Left ventricle myocardium inferior (tissue), 1 donor: ENCODE measurements around the gene TRIM8. TPM values are rescaled to one million over a fixed set of nuclear protein-coding genes. Genes with fewer than 3 reads are reported as not detected.

Experiments
- DNase-seq: peaks from one replicate; pipeline ENCODE4 v3.0.0-alpha.2; 2020
- H3K27ac ChIP-seq: fragments of 200-600 bp; replicated peaks from 2 replicates; pipeline ENCODE4 v1.8.0; 2021
- H3K27me3 ChIP-seq: fragments of 200-600 bp; 2 replicates; pipeline ENCODE4 v1.8.0; 2021; ENCODE audit warnings: low read depth
- H3K36me3 ChIP-seq: fragments of 200-600 bp; 2 replicates; pipeline ENCODE4 v1.8.0; 2021
- H3K4me1 ChIP-seq: fragments of 200-600 bp; 2 replicates; pipeline ENCODE4 v1.8.0; 2021
- H3K4me3 ChIP-seq: fragments of 200-600 bp; 2 replicates; pipeline ENCODE4 v1.8.0; 2021; ENCODE audit warnings: mild to moderate bottlenecking, moderate library complexity
- H3K9me3 ChIP-seq: fragments of 200-600 bp; replicated peaks from 2 replicates; pipeline ENCODE4 v1.8.0; 2021
- intact Hi-C: fragments of 100-400 bp; cut with micrococcal nuclease; formaldehyde crosslinking; loops from one replicate; pipeline ENCODE4 v1.11.0; 2022
- total RNA-seq: library from RNA; stranded (reverse); fragmentation: NEBNext Ultra II Directional; extraction: Animal tissue kit (Norgen Biotek cat#: 25700); gene quantifications from one replicate; pipeline ENCODE4 v1.2.1, GENCODE V29; 2021
- TF ChIP-seq, protein P1 (sequence below): fragments of 200-600 bp; IDR thresholded peaks from 2 replicates; pipeline ENCODE4 v1.8.0; 2021; ENCODE audit warnings: antibody characterized with exemption, mild to moderate bottlenecking, borderline replicate concordance
- donor health status: DM: no; HTN: yes; CAD: no; lungs with severe emphysema.

The TRIM8 gene
- total RNA-seq, 1 donor from 2014 or later: 95.1 TPM

DNA sequence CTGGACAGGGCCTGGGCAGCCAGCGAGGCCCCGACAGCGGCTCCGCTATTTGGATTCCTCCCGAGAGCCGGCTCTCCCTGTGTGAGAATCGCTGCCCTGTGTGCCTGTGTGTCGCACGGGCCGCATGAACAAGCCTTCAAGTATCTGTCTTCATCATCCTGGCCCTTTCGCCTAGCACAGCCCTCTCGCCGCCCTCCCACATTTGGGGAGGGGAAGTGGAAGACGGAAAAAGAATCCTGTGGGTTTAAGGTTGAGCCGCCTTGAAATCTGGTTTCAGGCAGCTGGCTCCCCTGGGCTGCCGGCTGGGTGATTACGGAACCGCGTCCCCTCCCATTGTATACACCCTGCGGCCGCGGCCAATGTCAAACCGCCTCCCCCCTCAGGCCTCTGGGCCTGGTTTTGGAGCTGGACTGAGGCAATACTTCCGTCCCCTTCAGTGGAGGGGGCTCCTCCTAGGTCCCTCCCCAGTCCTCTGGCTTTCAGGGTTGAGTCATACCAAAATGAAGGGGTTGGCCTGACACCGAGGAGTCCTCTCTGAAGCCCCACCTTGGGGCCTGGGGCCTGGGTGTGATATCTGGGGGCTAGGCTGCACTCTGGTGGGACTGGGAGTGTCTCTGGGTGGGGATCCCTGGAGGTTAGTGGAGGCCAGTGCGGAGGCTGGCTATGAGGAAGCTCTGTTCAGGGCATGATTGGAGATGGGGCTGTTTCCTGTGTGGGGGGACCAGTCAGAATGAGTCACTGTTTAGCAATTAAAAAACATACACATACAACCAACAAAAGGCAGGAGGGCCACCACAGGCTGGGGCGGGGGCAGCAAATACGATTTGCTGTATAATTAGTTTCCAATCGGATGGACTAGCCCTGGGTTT, 1.7 kb downstream of the TRIM8 start:
- intact Hi-C loops: no loop called here
- peak overlapping the region; percentile 82 for H3K4me3 ChIP-seq
- TF ChIP-seq, protein P1, sequence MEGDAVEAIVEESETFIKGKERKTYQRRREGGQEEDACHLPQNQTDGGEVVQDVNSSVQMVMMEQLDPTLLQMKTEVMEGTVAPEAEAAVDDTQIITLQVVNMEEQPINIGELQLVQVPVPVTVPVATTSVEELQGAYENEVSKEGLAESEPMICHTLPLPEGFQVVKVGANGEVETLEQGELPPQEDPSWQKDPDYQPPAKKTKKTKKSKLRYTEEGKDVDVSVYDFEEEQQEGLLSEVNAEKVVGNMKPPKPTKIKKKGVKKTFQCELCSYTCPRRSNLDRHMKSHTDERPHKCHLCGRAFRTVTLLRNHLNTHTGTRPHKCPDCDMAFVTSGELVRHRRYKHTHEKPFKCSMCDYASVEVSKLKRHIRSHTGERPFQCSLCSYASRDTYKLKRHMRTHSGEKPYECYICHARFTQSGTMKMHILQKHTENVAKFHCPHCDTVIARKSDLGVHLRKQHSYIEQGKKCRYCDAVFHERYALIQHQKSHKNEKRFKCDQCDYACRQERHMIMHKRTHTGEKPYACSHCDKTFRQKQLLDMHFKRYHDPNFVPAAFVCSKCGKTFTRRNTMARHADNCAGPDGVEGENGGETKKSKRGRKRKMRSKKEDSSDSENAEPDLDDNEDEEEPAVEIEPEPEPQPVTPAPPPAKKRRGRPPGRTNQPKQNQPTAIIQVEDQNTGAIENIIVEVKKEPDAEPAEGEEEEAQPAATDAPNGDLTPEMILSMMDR: peak; percentile 7
- H3K27me3 ChIP-seq: no peaks in the 10 kb centered on the region
- peak overlapping the region; percentile 99 for H3K27ac ChIP-seq
- H3K36me3 ChIP-seq: no peaks in the 10 kb centered on the region
- peak; percentile 89 for DNase-seq
- no peaks in the 10 kb centered on the region for H3K9me3 ChIP-seq
- H3K4me1 ChIP-seq: peaks cover 84% of the 10 kb centered on the region

DNA sequence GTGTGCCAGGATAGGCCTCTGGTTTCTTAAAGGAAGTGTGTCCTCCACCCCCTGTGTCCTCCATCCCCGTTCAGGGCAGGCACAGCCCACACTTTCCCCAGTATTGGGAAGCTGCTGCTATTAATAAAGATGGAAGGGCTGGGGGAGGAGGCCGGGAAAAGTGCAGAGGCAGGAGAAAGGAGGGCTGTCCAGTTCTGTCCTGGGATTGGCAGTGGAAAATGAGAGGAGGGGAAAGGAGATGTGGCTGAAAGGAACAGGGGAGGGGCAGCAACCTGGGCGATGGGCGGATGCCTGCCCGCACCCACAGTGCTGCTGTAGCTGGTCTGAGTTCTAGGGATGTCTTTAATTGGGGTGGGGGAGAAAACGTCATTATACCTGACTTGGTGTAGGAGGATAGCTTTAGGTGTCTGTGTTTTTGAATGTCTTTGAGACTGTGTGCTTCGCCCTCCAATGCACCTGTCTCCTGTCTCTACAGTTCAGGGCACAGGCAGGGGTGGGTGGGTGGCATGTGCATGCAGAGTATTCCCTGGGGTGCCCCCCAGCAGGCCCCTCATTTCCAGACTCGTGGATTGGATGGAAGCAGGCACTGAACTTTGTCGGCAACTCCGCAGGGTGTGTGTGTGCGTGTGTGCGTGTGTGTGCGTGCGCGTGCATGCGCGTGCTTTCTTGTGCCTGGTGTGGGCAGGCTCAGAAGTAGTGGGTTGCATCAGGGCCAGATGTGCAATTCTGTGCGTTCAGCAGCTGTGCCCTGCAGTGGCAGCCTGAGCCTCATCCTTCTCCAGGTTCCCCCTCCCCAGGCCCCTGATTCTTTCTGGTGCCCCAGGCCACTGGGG, 2.5 kb downstream of the TRIM8 start:
- H3K4me1 ChIP-seq: peaks cover 87% of the 10 kb centered on the region
- intact Hi-C loops: no loop called here
- TF ChIP-seq, protein P1: no peak
- no peak for DNase-seq
- peak overlapping the region; percentile 99 for H3K27ac ChIP-seq
- H3K27me3 ChIP-seq: no peaks in the 10 kb centered on the region
- no peaks in the 10 kb centered on the region for H3K9me3 ChIP-seq
- no peaks in the 10 kb centered on the region for H3K36me3 ChIP-seq
- peak overlapping the region; percentile 82 for H3K4me3 ChIP-seq

DNA sequence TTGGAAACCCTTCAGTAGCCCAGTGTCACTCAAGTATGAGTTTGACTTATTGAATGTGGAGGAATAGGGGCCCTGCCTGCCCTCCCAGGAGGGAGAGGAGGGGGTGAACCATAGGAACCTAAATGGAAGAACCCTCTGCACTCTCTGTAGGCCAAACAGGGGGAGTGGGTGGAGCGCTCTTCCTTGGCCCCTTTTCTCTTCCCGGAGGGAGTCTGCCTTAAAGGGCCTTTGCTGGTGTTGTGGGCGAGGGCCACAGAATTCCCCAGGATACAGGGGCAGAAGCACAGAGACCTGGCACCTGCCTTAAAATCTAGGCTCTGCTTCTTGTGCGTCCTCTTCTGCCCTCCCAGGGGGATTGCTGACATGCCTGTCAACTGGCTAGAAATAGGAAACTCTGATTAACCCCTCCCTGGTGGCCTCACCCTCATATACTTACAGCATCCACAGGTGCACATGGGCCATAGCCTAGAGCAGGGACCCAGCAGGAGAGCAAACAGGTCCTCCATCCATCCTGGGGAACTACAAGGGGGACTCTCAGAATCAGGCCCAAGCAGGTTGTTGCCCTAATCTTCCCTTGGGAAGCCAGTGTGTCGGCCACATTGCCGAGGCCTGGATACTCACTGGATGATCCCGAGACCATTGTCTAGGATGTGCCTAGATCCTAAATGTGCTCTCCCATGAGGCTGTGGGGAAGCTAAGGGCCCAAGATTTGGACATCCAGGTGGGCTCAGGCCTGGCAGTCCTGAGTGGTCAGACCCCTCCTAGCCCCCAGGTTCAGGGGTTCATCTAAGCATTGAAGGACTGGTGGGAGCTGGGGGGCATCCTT, 3.4 kb downstream of the TRIM8 start:
- Histone ChIP-seq H3K9me3 (no peaks in the 10 kb centered on the region), H3K27me3 (no peaks in the 10 kb centered on the region), H3K4me3 (peak overlapping the region; percentile 82), H3K27ac (peak overlapping the region; percentile 99), H3K36me3 (no peaks in the 10 kb centered on the region), H3K4me1 (peaks cover 91% of the 10 kb centered on the region)
- intact Hi-C loops: no loop called here
- TF ChIP-seq, protein P1: no peak
- DNase-seq: no peak

DNA sequence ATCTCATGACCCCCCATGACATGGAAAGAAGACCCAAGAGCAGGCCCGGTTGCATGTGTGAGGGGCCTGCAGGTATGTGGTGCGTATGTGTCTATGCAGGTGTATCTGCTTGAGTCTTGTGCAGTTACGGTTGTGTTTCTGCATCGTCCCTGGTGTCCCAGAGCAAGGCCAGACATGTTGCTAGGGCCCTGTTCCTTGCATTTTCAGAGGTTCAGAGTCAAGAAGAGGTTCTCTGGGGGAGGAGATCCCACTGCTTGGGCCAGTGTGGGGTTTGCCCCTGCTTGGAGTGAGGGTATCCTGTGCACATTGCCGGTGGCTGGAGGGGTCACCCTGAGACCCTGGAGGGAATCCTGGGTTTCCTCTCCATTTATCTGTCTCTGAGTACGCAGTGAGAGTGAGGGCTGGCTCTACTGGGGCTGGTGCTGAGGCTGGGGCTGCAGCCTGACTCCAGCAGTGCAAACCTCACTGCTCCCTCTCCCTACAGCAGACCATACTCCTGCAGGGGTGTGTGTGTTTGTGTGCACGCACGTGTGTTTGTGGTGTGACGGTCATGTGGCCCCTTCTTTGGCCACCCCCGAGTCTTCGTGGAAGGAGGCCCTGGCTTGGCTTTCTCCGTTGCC, 4.1 kb downstream of the TRIM8 start:
- peaks cover 7% of the 10 kb centered on the region for H3K36me3 ChIP-seq
- TF ChIP-seq, protein P1: no peak
- no peaks in the 10 kb centered on the region for H3K27me3 ChIP-seq
- H3K4me1 ChIP-seq: peaks cover 95% of the 10 kb centered on the region
- no peak for DNase-seq
- peak overlapping the region; percentile 82 for H3K4me3 ChIP-seq
- no peaks in the 10 kb centered on the region for H3K9me3 ChIP-seq
- intact Hi-C loops: no loop called here
- peak overlapping the region; percentile 99 for H3K27ac ChIP-seq
